GM18519 (cell line): ENCODE measurements around the gene PLEKHA7.
"Not testable (repeated sequence)": the region's sequence is repeated elsewhere in the genome, so short reads cannot be mapped to it uniquely, and the experiment has no call there.

Experiments used
- ATAC-seq: cut with Tn5 transposase; IDR thresholded peaks from one replicate; pipeline ENCODE4 v1.9.1; 2021; ENCODE audit warnings: mild to moderate bottlenecking, moderate library complexity; ENCODE audit not compliant: unreplicated experiment, low FRiP score

Gene PLEKHA7

DNA sequence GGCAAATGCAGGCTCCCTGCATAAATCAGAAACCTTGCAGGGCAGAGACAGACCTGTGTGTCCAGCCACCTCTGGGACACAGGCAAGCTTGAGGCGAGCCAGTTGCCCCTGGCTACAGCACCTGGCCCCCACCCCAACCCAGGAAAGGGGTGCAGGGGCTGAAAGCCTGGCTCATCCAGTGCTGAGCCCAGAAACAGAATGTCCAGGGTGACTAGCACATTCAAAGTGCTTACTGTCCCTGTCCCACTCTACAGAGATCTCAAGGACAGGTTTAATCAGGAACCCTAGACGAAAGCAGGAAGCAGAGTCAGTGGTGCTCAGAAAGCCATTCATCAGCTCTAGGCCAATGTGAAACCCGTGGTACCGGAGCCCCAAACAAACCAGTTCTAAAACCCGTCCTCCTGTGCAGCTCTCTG lies 31.9 kb downstream of the PLEKHA7 start:
- ATAC-seq: no peak

DNA sequence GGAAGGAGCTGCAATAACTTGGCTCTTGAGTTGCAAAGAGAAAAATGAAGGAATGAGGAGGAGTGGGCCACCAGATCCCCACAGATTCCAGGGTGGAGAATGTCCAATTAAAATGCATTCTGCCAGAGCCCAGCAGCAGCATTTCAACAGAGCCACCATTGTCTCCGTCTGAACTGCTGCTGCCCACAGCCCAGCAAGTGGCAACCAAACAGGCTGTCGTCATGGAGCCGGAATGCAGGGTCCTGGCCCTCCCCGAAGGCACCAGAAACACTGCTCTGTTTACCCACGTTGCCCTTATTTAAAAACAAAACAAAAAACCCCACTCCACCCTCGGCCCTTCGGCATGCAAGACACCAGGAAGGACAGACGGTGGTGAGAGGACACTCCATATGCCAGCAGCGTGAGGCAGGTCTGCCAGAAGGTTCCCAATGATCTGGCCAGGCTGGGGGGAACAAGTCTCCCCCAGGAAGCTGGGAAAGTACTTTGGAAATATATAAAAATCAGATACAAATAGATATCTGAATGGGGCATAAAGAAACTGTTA lies 32.5 kb downstream of the PLEKHA7 start:
- ATAC-seq: no peak

DNA sequence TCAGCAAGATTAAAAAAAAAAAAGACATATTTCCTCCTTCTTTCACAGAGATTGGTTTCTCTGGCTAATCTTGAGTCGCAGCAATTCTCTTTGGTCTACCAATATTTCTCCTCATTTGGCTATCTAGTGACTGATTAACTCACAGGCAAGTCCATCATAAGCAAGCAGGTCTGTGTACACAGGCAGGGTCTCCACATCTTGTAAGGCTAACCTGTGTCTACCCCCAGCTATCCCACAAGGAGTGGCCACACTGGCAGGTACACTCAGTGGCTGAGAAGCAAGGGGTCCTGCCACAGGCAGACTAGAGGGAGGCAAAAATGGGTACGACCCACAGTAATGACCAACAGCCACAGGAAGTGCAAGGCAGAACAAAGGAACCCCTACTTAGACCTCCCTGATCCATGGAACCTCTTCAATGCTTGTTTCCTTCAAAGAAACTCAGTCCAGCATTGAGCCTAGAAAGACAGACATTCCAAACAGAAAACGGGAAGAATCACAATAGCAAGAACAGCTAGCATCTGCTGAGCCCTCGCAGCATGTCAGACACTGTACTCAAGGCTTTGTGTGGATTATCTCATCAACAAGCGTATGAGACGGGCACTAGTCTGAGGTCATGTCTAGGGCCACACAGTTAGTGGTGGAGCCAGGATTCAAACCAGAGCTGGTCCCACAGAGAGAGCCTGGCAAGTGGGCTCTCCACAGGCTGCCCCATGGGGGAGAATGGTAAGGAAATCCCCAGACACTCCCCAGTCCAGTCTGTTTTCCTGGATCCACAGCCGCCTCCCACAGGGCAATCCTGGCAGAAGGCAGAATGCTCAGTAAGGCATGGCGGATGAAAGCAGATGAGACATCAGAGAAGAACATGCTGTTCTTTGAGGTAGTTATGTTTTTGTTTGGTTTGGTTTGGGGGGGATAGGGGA lies 34.3 kb downstream of the PLEKHA7 start:
- ATAC-seq: no peak

DNA sequence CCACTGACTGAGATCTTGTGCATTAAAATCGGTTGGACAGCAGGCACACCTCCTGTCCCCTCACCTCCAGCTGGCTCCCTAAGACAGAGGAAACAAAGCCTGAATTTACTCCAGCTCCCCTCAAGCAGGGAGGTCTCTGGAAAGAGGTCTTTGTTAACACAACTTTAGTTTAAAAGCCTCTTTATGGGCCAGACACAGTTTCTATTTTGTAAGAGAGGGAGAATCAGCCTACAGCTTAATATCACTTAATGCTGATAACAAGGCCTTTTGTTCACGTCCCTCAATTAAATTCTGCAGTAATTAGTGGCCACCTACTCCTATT lies 36.3 kb downstream of the PLEKHA7 start:
- ATAC-seq: no peak

DNA sequence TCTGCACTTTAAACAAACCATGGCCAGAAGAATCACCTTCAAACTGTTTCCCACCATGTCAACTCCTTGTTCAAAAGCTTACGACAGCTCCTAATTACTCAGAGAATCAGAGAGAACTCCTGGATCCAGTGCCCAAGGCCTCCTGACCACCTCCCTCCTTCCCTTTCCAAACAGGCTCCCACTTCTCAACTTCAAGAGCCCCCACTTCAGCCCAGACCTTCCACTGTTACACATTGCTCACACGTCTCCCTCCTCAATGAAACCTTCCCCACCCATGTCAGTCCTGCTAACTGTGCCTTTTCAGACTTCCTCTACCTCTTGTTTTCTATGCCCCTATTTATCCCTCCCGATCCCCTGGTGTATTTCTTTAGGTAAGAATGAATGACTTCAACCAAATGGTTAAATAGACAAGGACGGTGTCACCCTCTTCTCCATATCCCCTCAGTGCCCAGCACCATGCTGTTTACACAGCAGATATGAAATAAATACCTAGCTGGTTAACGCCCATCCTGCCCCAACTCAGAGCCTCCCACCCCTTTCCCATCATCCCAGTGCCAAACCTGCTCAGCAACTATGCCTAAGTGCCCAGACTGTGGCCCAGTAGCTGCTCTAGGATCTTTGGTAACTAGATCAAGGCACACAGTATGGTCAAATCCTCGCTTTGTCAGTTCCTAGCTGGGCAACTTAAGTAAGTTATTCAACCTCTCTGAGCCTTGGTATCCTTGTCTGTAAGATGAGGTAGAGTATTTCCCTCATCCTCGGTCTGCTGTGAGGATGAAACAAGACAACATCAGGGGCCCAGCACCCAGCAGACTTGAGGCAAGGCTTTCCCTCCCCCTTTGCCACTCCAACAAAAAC lies 36.8 kb downstream of the PLEKHA7 start:
- no peak for ATAC-seq

DNA sequence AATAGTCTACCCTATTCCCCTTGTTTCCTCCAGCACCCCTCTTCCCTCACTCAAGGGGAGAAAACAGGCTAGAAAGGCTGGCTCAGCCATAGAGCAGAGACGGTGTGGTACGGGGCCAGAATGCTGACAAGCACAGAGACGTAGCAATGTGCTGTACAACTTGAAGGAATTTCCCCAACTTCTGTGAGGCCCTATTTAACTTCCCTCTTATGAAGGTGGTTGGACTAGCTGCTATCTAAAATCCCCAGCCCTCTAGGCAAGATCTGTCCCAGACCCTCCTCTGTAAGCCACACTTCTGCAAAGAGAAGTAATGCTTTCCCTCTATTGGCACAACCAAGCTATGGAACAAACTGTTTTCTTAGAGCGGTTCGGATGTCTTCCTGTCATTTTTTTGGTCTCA lies 37.8 kb downstream of the PLEKHA7 start:
- no peak for ATAC-seq

DNA sequence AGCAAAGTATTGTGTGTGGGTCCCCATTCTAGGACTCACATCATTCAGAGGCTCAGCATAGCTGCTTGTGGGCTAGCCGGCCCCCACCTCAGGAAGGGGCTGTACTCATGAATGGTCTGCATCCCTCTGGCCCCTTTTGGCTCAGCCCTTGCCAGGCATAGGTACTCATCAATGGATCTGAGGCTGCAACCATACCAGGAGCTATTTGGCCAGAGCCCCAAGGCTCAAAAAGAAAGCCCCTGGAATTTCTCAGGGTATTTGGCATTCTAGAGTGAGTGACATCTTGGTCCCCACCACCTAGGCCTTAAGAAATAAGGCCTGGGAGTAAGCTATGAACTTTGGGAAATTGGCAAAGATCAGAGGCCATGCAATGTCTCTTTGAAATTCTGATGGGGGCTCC lies 38.3 kb downstream of the PLEKHA7 start:
- no peak for ATAC-seq

DNA sequence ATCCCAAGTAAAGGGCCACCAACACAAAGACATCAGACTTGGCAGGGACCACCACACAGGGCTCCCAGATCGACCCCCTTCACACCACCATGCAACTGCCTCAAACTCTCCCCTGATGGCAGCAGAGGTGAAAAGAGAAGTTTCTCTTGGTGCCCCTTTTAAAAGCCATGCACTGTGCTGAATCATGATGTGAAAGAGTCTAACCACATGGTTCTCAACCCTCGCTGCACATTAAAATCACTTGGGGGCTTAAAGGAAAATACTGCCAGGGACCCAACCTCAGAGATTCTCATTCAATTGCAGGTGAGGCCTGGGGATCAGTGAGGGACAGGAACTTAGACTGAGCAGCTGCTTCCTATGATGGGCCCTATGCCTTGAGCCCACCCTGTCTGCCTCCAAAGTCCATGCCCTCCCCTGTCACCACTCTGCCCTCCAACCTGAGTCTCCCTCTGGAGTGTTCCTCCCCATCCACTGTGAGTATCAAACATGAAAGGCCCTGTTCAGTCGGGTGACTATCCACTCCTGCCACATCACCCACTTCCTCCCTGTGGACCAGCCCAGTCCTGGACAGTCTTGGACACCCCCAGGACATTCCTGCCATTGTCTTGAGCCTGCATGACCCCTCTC lies 40.8 kb downstream of the PLEKHA7 start:
- no peak for ATAC-seq

DNA sequence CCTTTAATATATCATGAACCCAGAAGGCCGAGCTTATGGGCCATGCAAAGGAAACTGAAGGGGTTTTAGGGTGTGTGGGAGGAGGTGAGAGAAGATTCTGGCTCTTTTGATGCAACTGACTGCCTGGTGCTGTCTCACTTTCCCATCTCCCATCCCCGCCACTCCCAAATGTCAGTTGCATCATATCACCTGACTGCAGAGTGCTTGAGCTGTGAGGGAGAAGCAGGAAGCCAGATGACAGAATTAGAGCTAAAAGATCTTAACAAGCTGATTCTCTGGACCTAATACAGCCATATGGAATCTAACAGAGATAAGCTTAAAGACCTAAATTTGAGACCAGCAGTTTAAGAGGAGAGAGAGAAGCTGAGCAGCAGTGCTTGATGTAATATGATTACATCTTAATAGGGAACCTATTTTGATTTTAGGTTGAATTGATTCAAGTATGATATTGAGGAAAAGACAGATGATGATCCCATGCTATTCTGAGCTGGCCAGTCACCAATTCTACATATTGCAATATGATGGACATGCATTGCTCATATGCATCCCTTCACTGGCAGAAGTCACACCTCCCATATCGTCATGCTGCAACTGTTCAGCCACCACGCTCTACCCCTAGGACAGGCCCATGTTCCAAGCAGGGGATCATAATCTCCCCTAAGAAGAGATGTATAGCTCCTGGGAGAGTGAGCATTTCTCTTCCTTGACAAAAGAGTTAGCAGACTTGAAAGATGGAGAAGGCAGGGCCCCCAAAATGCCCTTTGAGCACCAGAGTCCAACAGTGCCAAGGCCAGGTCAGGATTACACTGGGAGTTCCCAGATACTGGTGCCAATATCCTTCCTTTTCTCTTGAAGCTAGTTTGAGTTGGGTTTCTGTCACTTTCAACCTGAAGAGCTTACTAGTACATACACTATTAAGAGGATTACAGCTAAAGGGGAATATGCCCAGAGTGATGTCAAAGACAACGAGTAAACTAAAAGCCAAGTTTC lies 44.9 kb downstream of the PLEKHA7 start:
- ATAC-seq: no peak

DNA sequence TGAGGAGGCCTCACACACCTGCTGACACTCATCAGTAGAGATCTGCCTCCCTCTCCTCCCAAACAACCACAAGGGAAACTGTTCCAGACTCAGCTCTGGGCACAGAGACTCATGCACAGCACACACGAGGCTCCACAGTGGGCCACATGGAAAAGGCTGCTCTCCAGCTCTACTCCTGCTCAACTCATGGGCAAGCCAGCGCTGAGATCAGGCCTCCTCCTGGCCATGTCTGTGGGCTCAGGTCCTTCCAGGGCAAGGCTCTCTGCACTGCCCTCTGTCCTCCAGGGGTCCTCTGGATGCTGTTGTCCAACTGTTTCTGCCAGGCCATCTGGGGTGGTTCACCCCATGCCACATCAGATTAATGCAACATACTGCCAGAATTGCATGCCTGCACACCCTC lies 46.0 kb downstream of the PLEKHA7 start:
- no peak for ATAC-seq

DNA sequence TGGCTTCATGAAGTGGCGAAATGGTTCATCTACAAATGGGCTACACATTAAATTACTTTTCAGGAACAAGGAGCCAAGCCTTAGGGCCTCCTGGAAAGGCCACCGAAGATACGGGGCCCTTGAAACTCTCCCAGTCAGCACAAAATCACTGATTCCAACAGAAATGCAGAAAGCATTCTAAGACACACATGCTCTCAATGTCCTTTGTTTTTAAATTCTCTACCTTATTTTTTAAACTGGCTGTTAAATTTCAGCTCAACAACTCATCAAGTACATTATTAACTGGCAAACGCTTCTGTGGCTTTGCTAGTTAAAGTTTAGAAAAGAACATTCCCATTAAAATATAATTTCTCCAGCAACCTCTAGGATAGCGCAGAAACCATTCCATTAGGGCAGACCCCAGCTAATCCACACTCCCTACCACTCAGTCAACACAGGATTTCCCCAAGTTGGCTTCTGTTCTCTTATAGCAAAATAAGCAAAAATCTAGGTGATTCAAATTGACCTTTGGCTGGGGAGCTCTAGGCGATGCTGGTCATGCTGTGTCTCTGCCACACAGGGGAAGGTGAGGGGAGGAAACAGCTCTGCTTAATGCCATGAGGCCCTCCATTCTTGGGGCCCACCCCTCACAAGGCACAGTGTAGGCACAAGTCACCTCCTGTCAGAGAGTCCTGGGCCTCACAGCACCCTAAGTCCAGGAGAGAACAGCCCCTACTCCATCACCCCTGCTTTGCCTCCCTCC lies 47.1 kb downstream of the PLEKHA7 start:
- no peak for ATAC-seq

DNA sequence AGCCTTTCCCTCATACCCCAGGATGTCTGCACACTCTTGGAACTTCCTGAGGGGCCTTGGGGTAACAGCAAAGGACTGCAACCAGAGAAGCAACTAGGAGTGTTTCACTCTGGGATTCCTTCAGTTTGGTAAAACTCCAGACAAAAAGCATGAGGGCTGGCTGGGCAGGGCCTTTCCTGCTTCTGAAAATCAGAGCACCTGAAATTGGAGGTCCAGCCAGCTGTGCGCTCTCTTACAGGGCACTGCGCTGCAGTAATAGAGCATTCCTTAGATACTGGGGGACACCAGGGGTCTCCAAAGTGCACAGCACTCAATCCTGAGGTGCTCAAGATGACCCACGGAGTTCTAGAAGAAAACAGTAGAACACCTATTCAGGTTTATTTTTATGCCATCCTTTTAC lies 49.7 kb downstream of the PLEKHA7 start:
- ATAC-seq: no peak

DNA sequence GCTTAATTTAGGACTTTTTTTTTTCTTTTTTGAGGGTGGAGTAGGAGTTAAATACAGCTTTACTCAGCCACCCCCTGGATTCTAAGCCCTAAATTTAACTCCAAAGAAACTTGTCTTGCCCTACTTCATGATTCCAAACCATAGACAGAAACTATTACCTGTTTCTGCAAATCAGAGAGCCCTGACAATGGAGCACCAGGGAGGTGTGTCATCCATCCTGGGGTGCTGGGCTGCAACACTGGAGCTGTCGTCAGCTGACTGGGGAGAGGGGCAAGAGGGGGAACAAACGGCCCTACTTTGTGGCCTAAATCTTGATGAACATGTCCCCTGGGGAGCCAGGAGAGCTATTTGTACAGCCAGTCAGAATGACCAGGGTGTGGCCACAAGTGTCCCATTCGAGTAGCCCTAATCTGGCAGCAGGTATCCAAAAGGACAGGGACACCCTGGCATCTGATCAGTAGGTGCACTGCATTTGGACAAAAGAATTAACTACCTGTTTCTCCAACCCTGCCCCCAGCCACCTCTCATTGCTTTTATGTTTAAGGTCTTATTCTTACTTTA lies 50.8 kb downstream of the PLEKHA7 start:
- no peak for ATAC-seq

DNA sequence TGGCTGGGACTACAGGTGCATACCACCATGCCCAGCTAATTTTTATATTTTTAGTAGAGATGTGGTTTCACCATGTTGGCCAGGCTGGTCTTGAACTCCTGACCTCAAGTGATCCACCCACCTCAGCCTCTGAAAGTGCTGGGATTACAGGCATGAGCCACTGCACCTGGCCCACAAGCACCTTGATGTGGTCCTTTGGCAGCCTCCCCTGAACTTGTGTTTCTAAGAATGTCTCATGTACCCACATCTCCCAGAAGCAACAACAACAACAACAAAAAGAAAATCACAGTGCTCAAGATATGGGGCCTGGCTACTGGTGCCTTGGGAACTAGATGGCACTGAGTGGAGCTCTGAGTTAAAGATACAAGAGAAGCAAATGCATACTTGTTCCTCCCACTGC lies 51.6 kb downstream of the PLEKHA7 start:
- not testable (repeated sequence) for ATAC-seq

DNA sequence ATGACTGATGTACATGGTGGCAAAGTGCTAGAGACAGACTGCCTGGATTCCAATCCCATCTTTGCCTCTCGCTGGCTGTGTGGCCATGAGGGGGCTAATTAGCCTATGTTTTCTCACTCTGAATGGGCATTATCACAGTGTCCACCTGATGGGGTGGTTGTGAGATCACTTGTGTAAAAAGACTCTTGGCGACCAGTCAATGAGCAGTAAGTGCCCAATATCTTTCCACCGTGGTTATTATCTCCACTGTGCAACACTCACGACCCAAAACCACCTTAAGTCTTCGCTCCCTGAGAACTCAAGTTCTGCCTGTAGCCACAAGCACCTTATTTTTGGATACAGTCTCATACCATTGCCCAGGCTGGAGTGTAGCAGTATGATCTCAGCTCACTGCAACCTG lies 52.1 kb downstream of the PLEKHA7 start:
- no peak for ATAC-seq

DNA sequence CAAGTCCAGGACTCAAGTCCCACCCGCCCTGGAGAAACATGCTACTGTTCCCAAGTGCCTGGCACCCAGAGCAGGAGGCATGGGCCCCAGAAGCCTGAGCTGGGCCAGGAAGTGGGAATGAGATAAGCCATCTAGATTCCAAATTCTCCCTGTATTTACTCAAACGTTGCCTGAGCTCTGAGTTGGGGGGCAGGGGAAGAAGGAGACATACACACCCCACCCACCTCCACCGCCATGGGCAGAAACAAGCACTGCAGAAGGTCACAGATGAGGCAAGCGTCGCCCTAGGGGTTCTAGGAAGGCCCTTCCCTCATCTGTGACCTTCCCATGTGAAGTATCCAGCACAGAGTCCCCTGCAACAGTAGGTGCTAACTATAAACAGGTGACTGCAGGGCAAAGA lies 54.0 kb downstream of the PLEKHA7 start:
- ATAC-seq: no peak

DNA sequence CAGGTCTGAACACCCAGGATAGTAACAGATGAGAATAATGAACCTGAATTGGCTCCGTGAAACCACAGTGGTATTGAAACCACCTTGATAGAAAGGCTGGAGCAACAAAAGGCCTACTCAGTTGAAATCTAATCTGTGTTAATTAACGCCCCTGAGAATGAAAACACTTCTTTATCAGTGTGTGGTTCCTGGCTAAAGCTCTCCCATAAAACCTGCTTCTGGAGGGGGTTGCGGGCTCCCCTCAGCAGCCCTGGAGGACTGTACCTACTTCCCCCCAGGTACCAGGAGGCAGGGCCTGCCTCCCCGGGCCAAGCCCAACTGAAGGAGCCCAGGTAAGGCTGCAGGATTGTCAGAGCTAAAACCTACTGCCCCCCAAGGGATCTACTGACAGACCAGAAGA lies 54.6 kb downstream of the PLEKHA7 start:
- no peak for ATAC-seq

DNA sequence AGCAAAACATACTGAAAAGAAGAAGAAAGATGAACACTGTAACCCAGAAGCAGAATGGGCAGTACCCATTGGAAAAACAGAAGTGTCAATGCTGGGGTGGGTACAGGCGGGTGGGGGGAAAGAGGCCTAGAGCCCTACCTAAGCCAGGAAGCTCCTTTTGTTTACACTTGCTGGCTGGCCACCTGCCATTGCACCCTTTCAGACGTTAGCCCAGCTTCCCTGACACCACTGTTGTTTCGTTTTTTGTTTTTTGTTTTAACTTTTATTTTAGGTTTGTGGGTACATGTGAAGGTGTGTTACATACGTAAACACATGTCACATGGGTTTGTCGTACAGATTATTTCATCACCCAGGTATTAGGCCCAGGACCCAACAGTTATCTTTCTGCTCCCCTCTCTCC lies 55.4 kb downstream of the PLEKHA7 start:
- ATAC-seq: no peak
